PC-3 (cell line): ENCODE measurements around the gene JAZF1. TPM values are rescaled to one million over a fixed set of nuclear protein-coding genes. Genes with fewer than 3 reads are reported as not detected.
"Not testable (repeated sequence)": the region's sequence is repeated elsewhere in the genome, so short reads cannot be mapped to it uniquely, and the experiment has no call there.

Experiments
- ATAC-seq: fragments of 200-7000 bp; cut with Tn5 transposase; 2 replicates; pipeline ENCODE4 v1.9.1; 2020; ENCODE audit warnings: mild to moderate bottlenecking, moderate library complexity
- BruUV-seq: library from RNA; stranded (reverse); fragments of 400-500 nt; replicated peaks from 2 replicates; lab custom pipeline; 2021; lab: Mats Ljungman, UMichigan
- CTCF ChIA-PET: fragments of 300-600 bp; sonication (Branson Sonifier 250); formaldehyde crosslinking; loops from one replicate; lab custom pipeline; 2022; ENCODE audit warnings: antibody characterized with exemption; lab: Charles Lee
- POLR2A ChIA-PET: fragments of 300-600 bp; sonication (Branson Sonifier 250); formaldehyde crosslinking; loops from one replicate; lab custom pipeline; 2022; ENCODE audit warnings: antibody characterized with exemption; ENCODE audit not compliant: unreplicated experiment; lab: Charles Lee
- DNase-seq: peaks from one replicate; pipeline ENCODE4 v3.0.0-alpha.2; 2015
- H2AFZ ChIP-seq: fragments of 300-600 bp; sonication (generic); 2 replicates; pipeline ENCODE4 v1.6.0; 2016; ENCODE audit warnings: antibody characterized with exemption, low read length
- H3F3A ChIP-seq: fragments of 300-600 bp; sonication (generic); one replicate; pipeline ENCODE4 v1.6.0; 2017; ENCODE audit warnings: antibody characterized with exemption, low read length, control low read depth, mild to moderate bottlenecking; ENCODE audit not compliant: unreplicated experiment
- H3K27ac ChIP-seq: fragments of 300-600 bp; sonication (generic); 2 replicates; pipeline ENCODE4 v1.5.1; 2016; ENCODE audit warnings: mild to moderate bottlenecking, low read length
- H3K27me3 ChIP-seq: fragments of 300-600 bp; sonication (generic); 2 replicates; pipeline ENCODE4 v1.6.1; 2016; ENCODE audit warnings: low read length, mixed read lengths
- H3K36me3 ChIP-seq: fragments of 300-600 bp; sonication (generic); 2 replicates; pipeline ENCODE4 v1.6.1; 2016; ENCODE audit warnings: low read depth, mixed run types, low read length, mixed read lengths
- H3K4me1 ChIP-seq: fragments of 300-600 bp; sonication (generic); 2 replicates; pipeline ENCODE4 v1.5.1; 2016; ENCODE audit warnings: low read length; ENCODE audit not compliant: insufficient read depth
- H3K4me2 ChIP-seq: fragments of 300-600 bp; sonication (generic); 2 replicates; pipeline ENCODE4 v1.6.0; 2016; ENCODE audit warnings: low read length
- H3K4me3 ChIP-seq: fragments of 300-600 bp; sonication (generic); 2 replicates; pipeline ENCODE4 v1.5.1; 2016; ENCODE audit warnings: mild to moderate bottlenecking, low read length, mixed read lengths
- H3K79me2 ChIP-seq: fragments of 300-600 bp; sonication (generic); 2 replicates; pipeline ENCODE4 v1.6.1; 2017; ENCODE audit warnings: low read length, mixed read lengths
- H3K9ac ChIP-seq: fragments of 300-600 bp; sonication (generic); 2 replicates; pipeline ENCODE4 v1.6.0; 2016; ENCODE audit warnings: mild to moderate bottlenecking, low read length
- H3K9me2 ChIP-seq: fragments of 300-600 bp; sonication (generic); replicated peaks from 2 replicates; pipeline ENCODE4 v1.6.1; 2016; ENCODE audit warnings: mixed run types, low read length, mixed read lengths
- H3K9me3 ChIP-seq: fragments of 300-600 bp; sonication (generic); 2 replicates; pipeline ENCODE4 v1.6.1; 2016; ENCODE audit warnings: low read length, mixed read lengths
- H4K20me1 ChIP-seq: fragments of 300-600 bp; sonication (generic); 2 replicates; pipeline ENCODE4 v1.6.1; 2016; ENCODE audit warnings: low read length, mixed read lengths
- CTCF ChIP-seq: fragments of 300-600 bp; sonication (generic); conservative IDR thresholded peaks from 2 replicates; pipeline ENCODE4 v1.5.1; 2017; ENCODE audit warnings: antibody characterized with exemption, low read depth, mild to moderate bottlenecking, low read length
- EZH2 ChIP-seq: fragments of 300-600 bp; sonication (generic); IDR thresholded peaks from one replicate; pipeline ENCODE4 v1.6.1; 2017; ENCODE audit warnings: antibody characterized with exemption, mild to moderate bottlenecking, low read length; ENCODE audit not compliant: unreplicated experiment
- EZH2phosphoT487 ChIP-seq: fragments of 300-600 bp; sonication (generic); IDR thresholded peaks from 2 replicates; pipeline ENCODE4 v1.6.1; 2018; ENCODE audit warnings: mild to moderate bottlenecking, antibody characterized with exemption, low read length, borderline replicate concordance
- intact Hi-C: fragments of 100-400 bp; cut with micrococcal nuclease; formaldehyde crosslinking; loops from 2 replicates; pipeline ENCODE4 v1.9.0; 2023
- total RNA-seq: library from RNA; depleted of rRNA; stranded (reverse); fragments of >200 nt; gene quantifications from 2 replicates; pipeline ENCODE4 v1.2.3, GENCODE V29; 2014

The JAZF1 gene
- total RNA-seq, 1 experiment from 2014 or later, result 2.3 TPM

- Histone ChIP-seq H3K9ac (no peak overlapping the region), H3F3A (no peaks in the 10 kb centered on the region), H3K9me2 (no peaks in the 10 kb centered on the region), H3K36me3 (no peaks in the 10 kb centered on the region), H3K4me3 (no peak overlapping the region), H3K9me3 (no peaks in the 10 kb centered on the region), H3K27me3 (no peaks in the 10 kb centered on the region), H3K4me2 (no peak overlapping the region), H3K27ac (no peak overlapping the region), H3K4me1 (peaks cover 13% of the 10 kb centered on the region), H2AFZ (no peak overlapping the region), H3K79me2 (no peaks in the 10 kb centered on the region), H4K20me1 (no peaks in the 10 kb centered on the region)
- no peak for TF ChIP-seq EZH2phosphoT487
- DNase-seq (no peak), ATAC-seq (no peak)
- BruUV-seq, result no TSS peak
- intact Hi-C loops, result no loop called here
- ChIA-PET CTCF (no interaction called here), POLR2A (no interaction called here)
Observed at GRCh38 chr7:27925573-27926201, 254.9 kb downstream of the JAZF1 start.

GRCh38 chr7:27923642-27923980, 257.0 kb downstream of the JAZF1 start:
- DNase-seq (no peak), ATAC-seq (no peak)
- Histone ChIP-seq H3F3A (no peaks in the 10 kb centered on the region), H3K27ac (no peak overlapping the region), H4K20me1 (no peaks in the 10 kb centered on the region), H3K27me3 (no peaks in the 10 kb centered on the region), H3K9ac (no peak overlapping the region), H3K4me2 (no peak overlapping the region), H3K9me2 (no peaks in the 10 kb centered on the region), H3K9me3 (no peaks in the 10 kb centered on the region), H3K4me1 (peaks cover 25% of the 10 kb centered on the region), H2AFZ (no peak overlapping the region), H3K79me2 (no peaks in the 10 kb centered on the region), H3K36me3 (no peaks in the 10 kb centered on the region), H3K4me3 (no peak overlapping the region)
- POLR2A ChIA-PET, result no interaction called here
- CTCF ChIA-PET, result no interaction called here
- no TSS peak for BruUV-seq
- TF ChIP-seq CTCF, result no peak
- TF ChIP-seq EZH2, result no peak
- no peak for TF ChIP-seq EZH2phosphoT487
- intact Hi-C loops, result loop anchor here (5.0 kb wide), 1 partner anchor 169 kb away; no protein-coding TSS in a partner anchor

- no peaks in the 10 kb centered on the region for H3K27me3 ChIP-seq
- no peak overlapping the region for H2AFZ ChIP-seq
- H3K4me3 ChIP-seq, result no peak overlapping the region
- H3F3A ChIP-seq, result no peaks in the 10 kb centered on the region
- DNase-seq (no peak), ATAC-seq (no peak)
- no peak overlapping the region for H3K9ac ChIP-seq
- peaks cover 27% of the 10 kb centered on the region for H3K4me1 ChIP-seq
- H4K20me1 ChIP-seq, result no peaks in the 10 kb centered on the region
- ChIA-PET POLR2A (interaction anchor here (0.6 kb wide), 1 partner anchor 1402 kb away, joined by 3 read pairs; no protein-coding TSS in a partner anchor), CTCF (no interaction called here)
- no peaks in the 10 kb centered on the region for H3K36me3 ChIP-seq
- H3K9me3 ChIP-seq, result no peaks in the 10 kb centered on the region
- no peak overlapping the region for H3K4me2 ChIP-seq
- intact Hi-C loops, result loop anchor here (5.0 kb wide), 1 partner anchor 169 kb away; no protein-coding TSS in a partner anchor
- TF ChIP-seq CTCF, result no peak
- TF ChIP-seq EZH2, result no peak
- TF ChIP-seq EZH2phosphoT487, result no peak
- no TSS peak for BruUV-seq
- no peak overlapping the region for H3K27ac ChIP-seq
- no peaks in the 10 kb centered on the region for H3K79me2 ChIP-seq
- no peaks in the 10 kb centered on the region for H3K9me2 ChIP-seq
Observed at GRCh38 chr7:27922907-27923641, 257.5 kb downstream of the JAZF1 start.

GRCh38 chr7:27922389-27922788, 258.2 kb downstream of the JAZF1 start:
- POLR2A ChIA-PET, BruUV-seq: not testable (repeated sequence)

More at GRCh38 chr7:27922389-27922788, 258.2 kb downstream of the JAZF1 start:
- CTCF ChIA-PET, H3K4me3 ChIP-seq, H3K79me2 ChIP-seq, H2AFZ ChIP-seq, DNase-seq, H4K20me1 ChIP-seq, H3K36me3 ChIP-seq, H3K27ac ChIP-seq, H3K27me3 ChIP-seq, H3K4me2 ChIP-seq, H3K9me2 ChIP-seq, H3F3A ChIP-seq, ATAC-seq, H3K9ac ChIP-seq, H3K9me3 ChIP-seq: not testable (repeated sequence)
- intact Hi-C loops, result loop anchor here (5.0 kb wide), 1 partner anchor 170 kb away; no protein-coding TSS in a partner anchor
- peaks cover 34% of the 10 kb centered on the region for H3K4me1 ChIP-seq
